ENCODE measurements around the gene FGF4.

The FGF4 gene

DNA sequence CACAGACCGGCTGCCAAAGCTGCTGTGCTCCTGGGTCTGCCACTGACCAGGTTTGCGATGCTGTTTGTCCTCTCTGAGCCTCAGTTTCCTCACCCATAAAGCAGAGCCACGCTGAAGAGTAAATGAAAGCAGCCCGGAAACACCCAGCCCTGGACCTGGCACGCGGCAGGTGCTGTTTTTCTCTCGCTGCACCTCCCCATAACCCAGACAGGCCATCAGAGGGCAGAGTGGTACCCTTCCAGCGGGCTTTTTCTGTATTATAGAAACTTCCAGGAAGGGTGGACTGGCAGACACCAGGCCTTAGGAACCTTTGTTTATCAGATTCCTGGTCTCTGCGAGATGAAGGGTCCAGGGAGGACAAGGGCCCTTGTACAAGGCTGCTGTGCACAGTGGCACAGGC is 53.4 kb downstream of the FGF4 start:
- Histone ChIP-seq H3K4me2 (ENCODE audit: insufficient read depth, low read length) (no peak overlapping the region), H3K79me2 (ENCODE audit: insufficient read depth, low read length) (no peaks in the 10 kb centered on the region), H3K36me3 (ENCODE audit: insufficient read depth, low read length) (no peaks in the 10 kb centered on the region), H3K4me3 (ENCODE audit: low read depth in 1 of 2, low read length in 2 of 2) (no peak overlapping the region), H3K9ac (ENCODE audit: low read depth, low read length) (no peak overlapping the region), H2AFZ (ENCODE audit: low read depth, low read length) (no peak overlapping the region), H3K27me3 (ENCODE audit: insufficient read depth, low read length, poor library complexity) (peaks cover 19% of the 10 kb centered on the region), H3K9me3 (ENCODE audit: insufficient read depth, low read length, severe bottlenecking) (no peaks in the 10 kb centered on the region), H3K27ac (ENCODE audit: low read length) (no peak overlapping the region), H3K4me1 (ENCODE audit: insufficient read depth, low read length) (no peaks in the 10 kb centered on the region), H4K20me1 (ENCODE audit: insufficient read depth, low read length) (peaks cover 21% of the 10 kb centered on the region)
- TF ChIP-seq EZH2 (IDR thresholded peaks at IDR 0.05; ENCODE audit: borderline replicate concordance, low read depth, low read length, severe bottlenecking) (no peak), CTCF (IDR thresholded peaks at IDR 0.05; ENCODE audit: borderline replicate concordance, extremely low read depth, low read length, poor library complexity, severe bottlenecking) (no peak)
- DNase-seq: no peak
- no peak for ATAC-seq (ENCODE audit: insufficient read depth, low read depth)

DNA sequence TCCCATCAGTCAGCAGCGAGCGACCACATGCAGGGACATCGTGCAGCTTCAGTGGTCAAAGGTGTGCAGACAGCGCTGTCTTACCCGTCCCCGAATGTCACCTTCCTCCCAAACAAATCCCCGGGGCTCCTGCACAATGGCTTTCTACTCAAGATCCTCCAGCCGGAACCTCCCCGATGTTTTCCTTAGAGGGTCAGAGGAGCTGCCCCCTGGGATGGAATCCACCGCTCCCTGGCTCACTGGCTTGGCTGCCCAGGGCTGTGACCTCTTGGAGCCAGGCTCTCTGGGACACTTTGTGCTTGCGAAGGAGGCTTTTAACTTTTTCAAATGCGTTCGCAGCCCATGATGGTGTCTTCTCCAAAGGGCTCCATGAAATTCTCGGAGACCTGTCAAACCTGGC is 54.0 kb downstream of the FGF4 start:
- no peak overlapping the region for H3K4me2 ChIP-seq (ENCODE audit: insufficient read depth, low read length)
- peaks cover 18% of the 10 kb centered on the region for H3K27me3 ChIP-seq (ENCODE audit: insufficient read depth, low read length, poor library complexity)
- H2AFZ ChIP-seq (ENCODE audit: low read depth, low read length): no peak overlapping the region
- H3K36me3 ChIP-seq (ENCODE audit: insufficient read depth, low read length): no peaks in the 10 kb centered on the region
- peaks cover 22% of the 10 kb centered on the region for H4K20me1 ChIP-seq (ENCODE audit: insufficient read depth, low read length)
- no peaks in the 10 kb centered on the region for H3K4me1 ChIP-seq (ENCODE audit: insufficient read depth, low read length)
- no peak overlapping the region for H3K9ac ChIP-seq (ENCODE audit: low read depth, low read length)
- H3K4me3 ChIP-seq (ENCODE audit: low read depth in 1 of 2, low read length in 2 of 2): no peak overlapping the region
- no peak for DNase-seq
- no peak for ATAC-seq (ENCODE audit: insufficient read depth, low read depth)
- no peaks in the 10 kb centered on the region for H3K9me3 ChIP-seq (ENCODE audit: insufficient read depth, low read length, severe bottlenecking)
- no peak for TF ChIP-seq EZH2 (IDR thresholded peaks at IDR 0.05; ENCODE audit: borderline replicate concordance, low read depth, low read length, severe bottlenecking)
- no peak for TF ChIP-seq CTCF (IDR thresholded peaks at IDR 0.05; ENCODE audit: borderline replicate concordance, extremely low read depth, low read length, poor library complexity, severe bottlenecking)
- no peaks in the 10 kb centered on the region for H3K79me2 ChIP-seq (ENCODE audit: insufficient read depth, low read length)
- H3K27ac ChIP-seq (ENCODE audit: low read length): no peak overlapping the region

All from DND-41 (cell line).